WTC11 (cell line): Measurements from ENCODE around the gene KAT7. TPM values are rescaled to one million over a fixed set of nuclear protein-coding genes. Genes with fewer than 3 reads are reported as not detected.

Experiments used
- ATAC-seq: fragments of 200-7000 bp; cut with Tn5 transposase; 2 replicates; pipeline ENCODE4 v1.10.0; 2021; ENCODE audit warnings: mild to moderate bottlenecking, moderate library complexity
- CTCF ChIA-PET: fragments of 300-600 bp; sonication (Branson Sonifier 250); formaldehyde crosslinking; loops from one replicate; lab custom pipeline; 2021; ENCODE audit warnings: antibody characterized with exemption; lab: Charles Lee
- POLR2A ChIA-PET: fragments of 350-600 bp; sonication (Branson Sonifier 250); formaldehyde crosslinking; loops from one replicate; lab custom pipeline; 2021; ENCODE audit warnings: antibody characterized with exemption; lab: Charles Lee
- DNase-seq: peaks from one replicate; pipeline ENCODE4 v3.0.0; 2021; ENCODE audit warnings: low spot score
- H3K27ac Mint-ChIP-seq: 2 replicates; pipeline ENCODE4 v1.8.0; 2021; ENCODE audit warnings: mixed read lengths
- H3K27me3 Mint-ChIP-seq: 2 replicates; pipeline ENCODE4 v1.8.0; 2021; ENCODE audit warnings: low read depth, mild to moderate bottlenecking, moderate library complexity, mixed read lengths
- H3K36me3 Mint-ChIP-seq: 2 replicates; pipeline ENCODE4 v1.8.0; 2021; ENCODE audit warnings: mixed read lengths
- H3K4me1 Mint-ChIP-seq: 2 replicates; pipeline ENCODE4 v1.8.0; 2022; ENCODE audit warnings: mixed read lengths
- H3K4me3 Mint-ChIP-seq: 2 replicates; pipeline ENCODE4 v1.8.0; 2021; ENCODE audit warnings: mild to moderate bottlenecking, moderate library complexity, mixed read lengths
- H3K9me3 Mint-ChIP-seq: 2 replicates; pipeline ENCODE4 v1.8.0; 2021; ENCODE audit warnings: mixed read lengths
- AFF4 ChIP-seq: sonication (generic); formaldehyde crosslinking; IDR thresholded peaks from 2 replicates; pipeline ENCODE4 v1.8.1; 2023; ENCODE audit warnings: mild to moderate bottlenecking, missing genetic modification reagents, borderline replicate concordance
- ARID4B ChIP-seq: sonication (generic); formaldehyde crosslinking; IDR thresholded peaks from 2 replicates; pipeline ENCODE4 v1.8.0; 2023; ENCODE audit warnings: missing genetic modification reagents, mild to moderate bottlenecking, borderline replicate concordance
- ATF3 ChIP-seq: sonication (generic); formaldehyde crosslinking; conservative IDR thresholded peaks from 2 replicates; pipeline ENCODE4 v1.8.1; 2022; ENCODE audit warnings: mild to moderate bottlenecking, missing genetic modification reagents
- CREM ChIP-seq: sonication (generic); formaldehyde crosslinking; IDR thresholded peaks from 2 replicates; pipeline ENCODE4 v1.8.1; 2022; ENCODE audit warnings: mild to moderate bottlenecking, missing genetic modification reagents, moderate library complexity
- E2F5 ChIP-seq: sonication (generic); formaldehyde crosslinking; IDR thresholded peaks from 2 replicates; pipeline ENCODE4 v1.8.1; 2022; ENCODE audit warnings: mild to moderate bottlenecking, moderate library complexity, missing genetic modification reagents
- ELF4 ChIP-seq: sonication (generic); formaldehyde crosslinking; IDR thresholded peaks from 2 replicates; pipeline ENCODE4 v1.8.1; 2022; ENCODE audit warnings: low read depth, mild to moderate bottlenecking, moderate library complexity, missing genetic modification reagents
- FOXJ3 ChIP-seq: sonication (generic); formaldehyde crosslinking; IDR thresholded peaks from 2 replicates; pipeline ENCODE4 v1.9.0; 2021; ENCODE audit warnings: missing genetic modification reagents, mild to moderate bottlenecking, borderline replicate concordance
- GABPB1 ChIP-seq: sonication (generic); formaldehyde crosslinking; IDR thresholded peaks from 2 replicates; pipeline ENCODE4 v1.8.1; 2023; ENCODE audit warnings: mild to moderate bottlenecking, missing genetic modification reagents
- JAZF1 ChIP-seq: fragments of 250-450 bp; sonication (Bioruptor Pico); IDR thresholded peaks from 2 replicates; pipeline ENCODE4 v1.9.0; 2021; ENCODE audit warnings: moderate library complexity, mild to moderate bottlenecking, inconsistent platforms
- NR1H2 ChIP-seq: sonication (generic); formaldehyde crosslinking; IDR thresholded peaks from 2 replicates; pipeline ENCODE4 v1.9.0; 2021; ENCODE audit warnings: mild to moderate bottlenecking, moderate library complexity, missing genetic modification reagents
- NR3C1 ChIP-seq: sonication (generic); formaldehyde crosslinking; conservative IDR thresholded peaks from 2 replicates; pipeline ENCODE4 v1.8.1; 2023; ENCODE audit warnings: low read depth, mild to moderate bottlenecking, missing genetic modification reagents
- RELA ChIP-seq: sonication (generic); formaldehyde crosslinking; IDR thresholded peaks from 2 replicates; pipeline ENCODE4 v1.8.1; 2022; ENCODE audit warnings: missing genetic modification reagents, mild to moderate bottlenecking, borderline replicate concordance
- ZBTB43 ChIP-seq: sonication (generic); formaldehyde crosslinking; IDR thresholded peaks from 2 replicates; pipeline ENCODE4 v1.8.1; 2023; ENCODE audit warnings: mild to moderate bottlenecking, missing genetic modification reagents
- ZMAT4 ChIP-seq: fragments of 250-450 bp; sonication (Bioruptor Pico); IDR thresholded peaks from 2 replicates; pipeline ENCODE4 v1.9.0; 2021; ENCODE audit warnings: mild to moderate bottlenecking
- ZNF232 ChIP-seq: sonication (generic); formaldehyde crosslinking; IDR thresholded peaks from 2 replicates; pipeline ENCODE4 v1.8.0; 2022; ENCODE audit warnings: mild to moderate bottlenecking, missing genetic modification reagents
- ZNF281 ChIP-seq: sonication (generic); formaldehyde crosslinking; IDR thresholded peaks from 2 replicates; pipeline ENCODE4 v1.8.0; 2023; ENCODE audit warnings: mild to moderate bottlenecking, missing genetic modification reagents
- ZNF317 ChIP-seq: sonication (generic); formaldehyde crosslinking; IDR thresholded peaks from 2 replicates; pipeline ENCODE4 v1.8.1; 2023; ENCODE audit warnings: low read depth, mild to moderate bottlenecking, moderate library complexity, missing genetic modification reagents, borderline replicate concordance
- total RNA-seq: library from RNA; stranded (reverse); gene quantifications from 3 replicates; pipeline ENCODE4 v1.2.3, GENCODE V29; 2021

KAT7 gene
- total RNA-seq, 1 experiment from 2014 or later, result 199 TPM

GRCh38 chr17:49880291-49881053 lies 92.0 kb downstream of the KAT7 start (continued):
- TF ChIP-seq JAZF1 (CRISPR knock-in tag), result no peak
- TF ChIP-seq ATF3, result no peak
- TF ChIP-seq NR1H2, result no peak
- TF ChIP-seq RELA, result no peak
- 0 out of 2 replicates have a peak, but pooled peaks have one; percentile 54 for TF ChIP-seq ZNF317 (CRISPR knock-in tag)
- peak; percentile 67; the same call in 1 of the 2 replicates for TF ChIP-seq ZBTB43 (CRISPR knock-in tag)
- TF ChIP-seq FOXJ3, result no peak
- TF ChIP-seq ZNF232 (CRISPR knock-in tag), result no peak
- TF ChIP-seq GABPB1 (CRISPR knock-in tag), result no peak
- TF ChIP-seq ARID4B (CRISPR knock-in tag), result peak; percentile 67; the same call in 1 of the 2 replicates
- TF ChIP-seq, all 79 proteins: peak for 13

GRCh38 chr17:49881054-49881402 lies 92.5 kb downstream of the KAT7 start:
- ATAC-seq, result peak; percentile 21
- Mint-ChIP-seq H3K4me3 (peak overlapping the region; percentile 71), H3K27ac (no peak overlapping the region), H3K27me3 (peaks cover 28% of the 10 kb centered on the region), H3K36me3 (no peaks in the 10 kb centered on the region), H3K4me1 (peaks cover 24% of the 10 kb centered on the region), H3K9me3 (no peaks in the 10 kb centered on the region)
- ChIA-PET CTCF (interaction anchor here (0.9 to 7.0 kb wide), 18 partner anchors 8 to 246 kb away, joined by 3 to 105 read pairs (median 6); partner anchors contain the start of genes DLX3, FAM117A and ITGA3), POLR2A (interaction anchor here (1.0 to 1.6 kb wide), 5 partner anchors 9 to 108 kb away, joined by 3 to 4 read pairs (median 3); no protein-coding TSS in a partner anchor)
- DNase-seq, result no peak
- TF ChIP-seq CREM (CRISPR knock-in tag) (no peak), E2F5 (CRISPR knock-in tag) (no peak), ZMAT4 (no peak), NR3C1 (CRISPR knock-in tag) (no peak), AFF4 (CRISPR knock-in tag) (no peak), ZNF281 (no peak), ELF4 (CRISPR knock-in tag) (no peak)
